A673 (cell line): ENCODE data around the gene PLEKHA6.
"Not testable (repeated sequence)": the region's sequence is repeated elsewhere in the genome, so short reads cannot be mapped to it uniquely, and the experiment has no call there.

ENCODE experiments used
- CTCF ChIP-seq: fragments of 300-800, 200-600 bp; sonication (generic); conservative IDR thresholded peaks from 2 replicates; pipeline ENCODE4 v1.5.1; 2017; ENCODE audit warnings: low read depth, mild to moderate bottlenecking, antibody characterized with exemption, low read length, moderate library complexity, mixed read lengths
- EZH2 ChIP-seq: fragments of 200-600 bp; sonication (generic); IDR thresholded peaks from 2 replicates; pipeline ENCODE4 v1.6.1; 2017; ENCODE audit warnings: borderline replicate concordance, low read depth, mild to moderate bottlenecking, mixed read lengths, antibody characterized with exemption, low read length; ENCODE audit not compliant: poor library complexity, severe bottlenecking

DNA sequence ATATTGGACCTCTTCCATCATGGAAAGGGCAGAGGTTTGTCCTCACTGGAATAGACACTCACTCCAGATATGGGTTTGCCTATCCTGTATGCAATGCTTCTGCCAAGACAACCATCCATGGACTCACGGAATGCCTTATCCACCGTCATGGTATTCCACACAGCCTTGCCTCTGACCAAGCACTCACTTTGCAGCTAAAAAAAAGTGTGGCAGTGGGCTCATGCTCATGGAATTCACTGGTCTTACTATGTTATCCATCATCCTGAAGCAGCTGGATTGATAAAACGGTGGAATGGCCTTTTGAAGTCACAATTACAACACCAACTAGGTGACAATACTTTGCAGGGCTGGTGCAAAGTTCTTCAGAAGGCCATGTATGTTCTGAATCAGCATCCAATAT lies 120.3 kb downstream of the PLEKHA6 start:
- not testable (repeated sequence) for TF ChIP-seq CTCF, EZH2
